Adrenal gland (tissue), 5 donors: ENCODE data around the gene TMEM200A.

Experiments
- CTCF ChIP-seq, 6 experiments: fragments of 450-650 bp in 4 of 6; fragments of 200-600 bp in 2 of 6; sonication (generic) in 1 of 6; IDR thresholded peaks; 1 replicate in 5 of 6; 2 replicates in 1 of 6; pipeline versions ENCODE4 v1.5.1 to v1.8.0; 2016 to 2021; ENCODE audit warnings: antibody characterized with exemption in 6 of 6, mild to moderate bottlenecking in 2 of 6, moderate library complexity in 1 of 6
- POLR2A ChIP-seq, 2 donors: fragments of 450-650 bp; IDR thresholded peaks; one replicate each; pipeline ENCODE4 v1.6.1; 2017; ENCODE audit warnings: antibody characterized with exemption in 2 of 2, mild to moderate bottlenecking in 2 of 2, moderate library complexity in 1 of 2
- donor health status: DM: no; HTN: no; CAD: no.

- TF ChIP-seq CTCF (IDR thresholded peaks at IDR 0.05) = no peak
- no peak for TF ChIP-seq POLR2A (IDR thresholded peaks at IDR 0.05)
Observed at GRCh38 chr6:130389142-130389541, 23.3 kb downstream of the TMEM200A start.
